Activated CD4-positive, alpha-beta T cell treated with anti-CD3 and anti-CD28 coated beads, Interleukin-10, Interleukin-2, amounts not matched to agents 100 ng/mL and 50 ng/mL, durations not matched to agents 16 hours and 8 hours (primary cell): ENCODE results near the gene NIT1.

Experiments
- DNase-seq: peaks from one replicate; pipeline ENCODE4 v3.0.0-alpha.2; 2020

Gene NIT1

GRCh38 chr1:161084597-161084988, 33.3 kb upstream of the NIT1 start:
- DNase-seq: no peak

- no peak for DNase-seq
Observed at GRCh38 chr1:161085165-161085564, 32.7 kb upstream of the NIT1 start.

- no peak for DNase-seq
Observed at GRCh38 chr1:161086457-161086856, 31.4 kb upstream of the NIT1 start.

- DNase-seq: no peak
Observed at GRCh38 chr1:161088587-161089110, 29.3 kb upstream of the NIT1 start.

GRCh38 chr1:161089251-161089924, 28.5 kb upstream of the NIT1 start, which contains the start of gene NECTIN4:
TSS of gene NECTIN4 (minus strand) at chr1:161089558. CDS start at chr1:161089296, 262 bp downstream.
- DNase-seq: no peak

GRCh38 chr1:161089938-161090337, 28.0 kb upstream of the NIT1 start:
- no peak for DNase-seq

GRCh38 chr1:161090617-161091016, 27.3 kb upstream of the NIT1 start:
- DNase-seq: no peak

GRCh38 chr1:161091093-161091492, 26.8 kb upstream of the NIT1 start:
- DNase-seq: no peak

GRCh38 chr1:161091796-161092507, 26.0 kb upstream of the NIT1 start:
- no peak for DNase-seq

- peak; percentile 56 for DNase-seq
Observed at GRCh38 chr1:161092621-161093028, 25.3 kb upstream of the NIT1 start.

- no peak for DNase-seq
Observed at GRCh38 chr1:161094481-161094880, 23.4 kb upstream of the NIT1 start.

- no peak for DNase-seq
Observed at GRCh38 chr1:161095230-161095629, 22.7 kb upstream of the NIT1 start.

GRCh38 chr1:161096015-161096414, 21.9 kb upstream of the NIT1 start:
- no peak for DNase-seq

GRCh38 chr1:161096530-161096929, 21.4 kb upstream of the NIT1 start:
- no peak for DNase-seq

GRCh38 chr1:161098210-161099068, 19.5 kb upstream of the NIT1 start, which contains the start of gene KLHDC9:
TSS of gene KLHDC9 (plus strand) at chr1:161098361. CDS start at chr1:161098536, 175 bp downstream.
- DNase-seq: peak; percentile 90

- no peak for DNase-seq
Observed at GRCh38 chr1:161099090-161099802, 18.7 kb upstream of the NIT1 start.

- no peak for DNase-seq
Observed at GRCh38 chr1:161100556-161100955, 17.3 kb upstream of the NIT1 start.

GRCh38 chr1:161106431-161106830, 11.5 kb upstream of the NIT1 start:
- no peak for DNase-seq

- DNase-seq: no peak
Observed at GRCh38 chr1:161111117-161111516, 6.8 kb upstream of the NIT1 start.

- DNase-seq: no peak
Observed at GRCh38 chr1:161111527-161111926, 6.4 kb upstream of the NIT1 start.

GRCh38 chr1:161113915-161114314, 4.0 kb upstream of the NIT1 start:
- DNase-seq: no peak

- no peak for DNase-seq
Observed at GRCh38 chr1:161114556-161114955, 3.3 kb upstream of the NIT1 start.
